HG03565 (cell line): ENCODE measurements around the gene ZMYND10.

Source experiments
- ATAC-seq: cut with Tn5 transposase; IDR thresholded peaks from one replicate; pipeline ENCODE4 v1.9.1; 2021; ENCODE audit warnings: mild to moderate bottlenecking, moderate library complexity; ENCODE audit not compliant: unreplicated experiment

Gene ZMYND10

GRCh38 chr3:50345586-50346234 is at the start of gene ZMYND10:
Gene ZMYND10 (minus strand): TSS chr3:50345732. CDS start chr3:50345579, 153 bp downstream.
- ATAC-seq = no peak

- ATAC-seq = no peak
Measured at GRCh38 chr3:50393061-50393460, 47.5 kb upstream of the ZMYND10 start.

GRCh38 chr3:50392101-50392715 is 46.7 kb upstream of the ZMYND10 start:
- ATAC-seq = no peak

- no peak for ATAC-seq
Measured at GRCh38 chr3:50390508-50391224, 45.1 kb upstream of the ZMYND10 start.

GRCh38 chr3:50389414-50389767 is 43.9 kb upstream of the ZMYND10 start:
- no peak for ATAC-seq

GRCh38 chr3:50388720-50389413 is 43.3 kb upstream of the ZMYND10 start:
- no peak for ATAC-seq

GRCh38 chr3:50388016-50388719 is 42.6 kb upstream of the ZMYND10 start:
- no peak for ATAC-seq

GRCh38 chr3:50385754-50386153 is 40.2 kb upstream of the ZMYND10 start:
- ATAC-seq = no peak

- ATAC-seq = no peak
Measured at GRCh38 chr3:50383750-50384149, 38.2 kb upstream of the ZMYND10 start.

- ATAC-seq = no peak
Measured at GRCh38 chr3:50382722-50383121, 37.2 kb upstream of the ZMYND10 start.

GRCh38 chr3:50381383-50381782 is 35.9 kb upstream of the ZMYND10 start:
- no peak for ATAC-seq

- no peak for ATAC-seq
Measured at GRCh38 chr3:50380405-50381085, 35.0 kb upstream of the ZMYND10 start.

GRCh38 chr3:50378757-50379156 is 33.2 kb upstream of the ZMYND10 start:
- no peak for ATAC-seq

- no peak for ATAC-seq
Measured at GRCh38 chr3:50378024-50378423, 32.5 kb upstream of the ZMYND10 start.

GRCh38 chr3:50375258-50375931 is 29.9 kb upstream of the ZMYND10 start:
- ATAC-seq = no peak

- no peak for ATAC-seq
Measured at GRCh38 chr3:50374363-50375257, 29.1 kb upstream of the ZMYND10 start.

GRCh38 chr3:50373146-50374051 is 27.9 kb upstream of the ZMYND10 start:
- no peak for ATAC-seq

GRCh38 chr3:50372349-50372748 is 26.8 kb upstream of the ZMYND10 start:
- ATAC-seq = no peak
